Measurements from ENCODE around the gene CERKL.
A peak's percentile ranks its signal among the peaks of the same experiment; 100 is the strongest.

CERKL gene

DNA sequence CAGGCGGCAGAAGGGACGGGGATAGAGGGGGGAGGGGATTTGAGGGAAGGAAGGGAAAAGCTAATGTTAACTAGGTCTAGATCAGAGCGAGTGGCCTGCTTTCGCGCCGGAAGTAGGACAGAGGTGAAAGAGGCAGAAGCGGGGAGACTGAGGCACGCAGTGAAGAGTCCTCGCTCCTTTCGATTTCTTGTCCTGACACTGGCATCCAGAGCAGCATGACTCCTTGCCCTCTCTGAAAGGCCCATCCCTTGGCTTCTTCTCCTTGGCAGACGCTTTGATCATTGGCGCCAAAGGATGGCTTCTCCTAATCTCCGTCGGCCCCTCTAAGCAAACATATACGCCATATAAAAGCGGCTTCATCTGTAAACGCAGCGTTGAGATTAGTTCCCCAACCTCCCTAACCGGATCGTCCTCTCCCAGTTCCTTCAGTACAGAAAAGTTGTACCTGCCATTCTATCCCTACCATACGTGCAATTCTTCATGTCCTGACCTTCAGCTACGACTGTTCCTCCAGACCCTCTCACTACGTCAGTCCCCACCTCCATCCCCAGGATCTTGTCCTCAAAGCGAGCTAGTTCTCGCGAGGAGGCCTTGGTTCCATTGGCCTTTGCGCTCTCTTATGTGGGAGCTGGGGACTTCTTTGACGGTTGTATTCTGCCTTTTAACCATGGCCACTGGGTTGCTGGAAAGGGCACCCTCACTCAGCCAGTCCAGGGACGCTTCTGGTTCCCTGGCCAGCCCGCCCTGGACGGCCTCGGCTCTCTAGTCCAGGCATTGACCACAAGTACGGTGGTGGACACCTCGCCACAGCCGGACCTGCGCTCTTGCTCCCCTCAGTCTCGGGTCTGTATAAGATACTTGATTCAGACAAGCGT, 24.3 kb upstream of the CERKL start:
- Mint-ChIP-seq H3K27ac (no peak overlapping the region), H3K27me3 (peaks cover 65% of the 10 kb centered on the region)

DNA sequence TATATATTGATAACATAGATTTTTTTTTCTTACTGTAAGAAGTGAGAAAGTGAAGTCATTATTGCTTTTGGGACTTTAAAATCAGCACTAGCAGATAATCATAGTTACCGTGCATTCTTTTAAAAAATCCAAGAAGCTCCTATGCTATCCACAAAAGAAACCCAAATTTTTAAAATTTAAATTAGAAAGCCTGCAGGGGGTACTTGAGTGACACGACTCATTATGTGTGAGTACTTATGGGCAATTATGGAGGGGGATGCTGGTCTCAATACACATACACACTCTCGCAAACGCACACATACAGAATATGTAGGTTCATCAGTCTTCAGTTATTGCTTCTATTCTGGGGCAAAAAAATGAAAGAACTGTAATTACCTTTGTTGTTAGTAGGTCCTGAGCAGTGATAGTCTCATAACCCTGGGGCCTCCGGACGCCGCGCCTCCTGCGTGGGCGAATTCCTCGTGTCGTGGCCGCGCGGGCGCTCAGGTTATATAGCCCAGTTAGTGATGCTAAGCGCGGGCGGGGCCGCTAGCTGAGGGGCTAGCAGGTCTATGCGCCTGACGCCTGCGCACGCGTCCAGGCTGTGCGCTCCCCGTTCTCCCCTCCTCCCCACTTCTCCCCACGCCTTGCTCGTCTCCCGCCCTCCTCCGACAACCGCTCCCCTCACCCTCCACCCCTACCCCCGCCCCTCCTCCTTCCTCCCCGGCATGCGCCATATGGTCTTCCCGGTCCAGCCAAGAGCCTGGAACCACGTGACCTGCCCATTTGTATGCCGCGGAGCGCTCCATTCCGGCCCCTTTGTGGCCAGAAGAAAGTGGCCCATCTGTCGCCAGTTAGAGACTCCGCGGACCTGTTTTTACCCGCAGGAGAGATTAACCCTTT, 23.4 kb upstream of the CERKL start, which contains the start of gene NEUROD1:
Gene NEUROD1 (minus strand): TSS at position 463 of the 882 bp plus-strand sequence. CDS start 1,657 bp downstream, outside the sequence.
- peak within 1 kb of the TSS; percentile 71 for H3K4me3 Mint-ChIP-seq
- H3K36me3 Mint-ChIP-seq = peaks cover 9% of the 10 kb centered on the region
- peaks cover 62% of the 10 kb centered on the region for H3K27me3 Mint-ChIP-seq
- peaks cover 9% of the 10 kb centered on the region for H3K9me3 Mint-ChIP-seq
- peaks cover 51% of the 10 kb centered on the region for H3K4me1 Mint-ChIP-seq
- H3K27ac Mint-ChIP-seq = no peak within 1 kb of the TSS

More for the DNA sequence above, 24.3 kb upstream of the CERKL start:
- peaks cover 9% of the 10 kb centered on the region for H3K9me3 Mint-ChIP-seq
- H3K4me1 Mint-ChIP-seq = peaks cover 51% of the 10 kb centered on the region
- peaks cover 9% of the 10 kb centered on the region for H3K36me3 Mint-ChIP-seq
- H3K4me3 Mint-ChIP-seq = peak overlapping the region; percentile 71

DNA sequence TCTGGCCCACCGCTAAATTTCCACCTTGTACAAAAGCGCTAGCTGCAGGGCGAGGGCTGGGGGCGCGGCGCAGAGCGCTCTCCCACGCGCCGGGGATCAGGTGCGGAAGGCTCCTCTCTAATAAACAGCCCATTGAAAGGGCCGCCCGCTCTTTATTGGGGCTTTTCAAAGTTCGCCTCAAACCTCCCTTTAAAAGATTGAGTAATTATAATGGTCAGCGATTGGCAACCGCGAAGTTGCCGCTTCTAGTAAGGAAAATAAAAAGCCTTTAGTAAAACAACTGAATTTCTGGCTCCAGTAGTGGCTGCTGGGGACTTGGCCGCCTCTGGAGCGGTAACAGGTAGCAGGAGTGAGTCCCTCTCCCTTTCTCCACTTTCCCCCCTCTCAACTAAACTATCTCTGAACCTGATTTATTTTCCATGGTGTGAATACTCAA, 22.7 kb upstream of the CERKL start:
- Mint-ChIP-seq H3K4me3 (no peak overlapping the region), H3K27me3 (peaks cover 61% of the 10 kb centered on the region), H3K27ac (no peak overlapping the region), H3K36me3 (peaks cover 9% of the 10 kb centered on the region), H3K9me3 (peaks cover 9% of the 10 kb centered on the region), H3K4me1 (peaks cover 46% of the 10 kb centered on the region)

DNA sequence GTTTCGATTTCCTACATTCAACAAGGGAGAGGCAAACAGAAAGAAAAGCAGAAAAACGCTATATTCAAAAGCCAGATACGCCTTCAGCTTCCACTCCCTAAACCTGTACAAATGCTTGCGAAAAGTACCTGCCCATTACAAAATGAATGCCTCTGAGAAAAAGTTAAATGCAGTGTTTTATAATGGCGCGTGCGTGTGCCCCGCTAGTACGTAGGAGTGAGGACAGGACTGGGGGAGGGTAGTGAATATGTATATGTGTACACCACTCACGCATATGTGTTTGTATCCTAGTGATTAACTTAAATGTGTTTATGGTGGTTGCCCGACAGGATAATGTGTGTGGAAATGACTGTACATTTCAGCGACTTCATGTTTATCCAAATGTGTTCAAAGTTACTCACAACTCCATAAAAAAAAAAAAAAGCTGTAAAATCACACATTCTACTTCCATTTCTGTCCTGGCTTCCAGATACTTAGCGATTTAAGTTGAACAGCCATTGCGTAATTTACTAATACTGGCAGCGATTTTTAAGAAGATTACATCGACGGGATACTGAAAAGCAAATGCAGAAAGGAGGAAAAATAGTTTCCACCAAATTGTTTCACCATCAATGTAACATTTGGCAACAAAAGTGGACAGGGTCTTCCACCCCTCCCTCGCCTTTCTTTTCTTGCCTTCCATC, 22.1 kb upstream of the CERKL start:
- H3K4me1 Mint-ChIP-seq = peaks cover 42% of the 10 kb centered on the region
- H3K27me3 Mint-ChIP-seq = peaks cover 62% of the 10 kb centered on the region
- H3K4me3 Mint-ChIP-seq = peak overlapping the region; percentile 33
- H3K27ac Mint-ChIP-seq = no peak overlapping the region
- peaks cover 9% of the 10 kb centered on the region for H3K9me3 Mint-ChIP-seq
- H3K36me3 Mint-ChIP-seq = peaks cover 9% of the 10 kb centered on the region

DNA sequence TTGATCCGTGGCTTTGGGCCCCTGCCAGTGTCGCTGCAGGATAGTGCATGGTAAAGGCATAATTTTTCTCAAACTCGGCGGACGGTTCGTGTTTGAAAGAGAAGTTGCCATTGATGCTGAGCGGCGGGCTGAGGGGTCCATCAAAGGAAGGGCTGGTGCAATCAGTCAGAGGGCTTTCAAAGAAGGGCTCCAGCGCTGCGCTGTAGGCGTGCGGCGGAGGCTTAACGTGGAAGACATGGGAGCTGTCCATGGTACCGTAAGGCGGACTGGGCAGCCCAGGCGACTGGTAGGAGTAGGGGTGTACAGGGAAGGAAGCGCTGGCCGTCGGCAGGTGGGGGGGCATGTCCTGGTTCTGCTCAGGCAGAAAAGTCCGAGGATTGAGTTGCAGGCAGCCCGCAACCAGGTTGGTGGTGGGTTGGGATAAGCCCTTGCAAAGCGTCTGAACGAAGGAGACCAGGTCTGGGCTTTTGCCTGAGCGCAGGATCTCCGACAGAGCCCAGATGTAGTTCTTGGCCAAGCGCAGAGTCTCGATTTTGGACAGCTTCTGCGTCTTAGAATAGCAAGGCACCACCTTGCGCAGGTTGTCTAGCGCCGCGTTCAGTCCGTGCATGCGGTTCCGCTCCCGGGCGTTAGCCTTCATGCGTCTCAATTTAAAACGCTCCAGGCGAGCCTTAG, 21.1 kb upstream of the CERKL start:
- Mint-ChIP-seq H3K4me1 (peaks cover 39% of the 10 kb centered on the region), H3K36me3 (peaks cover 9% of the 10 kb centered on the region), H3K27ac (peak overlapping the region; percentile 55), H3K4me3 (peak overlapping the region; percentile 39), H3K27me3 (peaks cover 61% of the 10 kb centered on the region), H3K9me3 (peaks cover 9% of the 10 kb centered on the region)

DNA sequence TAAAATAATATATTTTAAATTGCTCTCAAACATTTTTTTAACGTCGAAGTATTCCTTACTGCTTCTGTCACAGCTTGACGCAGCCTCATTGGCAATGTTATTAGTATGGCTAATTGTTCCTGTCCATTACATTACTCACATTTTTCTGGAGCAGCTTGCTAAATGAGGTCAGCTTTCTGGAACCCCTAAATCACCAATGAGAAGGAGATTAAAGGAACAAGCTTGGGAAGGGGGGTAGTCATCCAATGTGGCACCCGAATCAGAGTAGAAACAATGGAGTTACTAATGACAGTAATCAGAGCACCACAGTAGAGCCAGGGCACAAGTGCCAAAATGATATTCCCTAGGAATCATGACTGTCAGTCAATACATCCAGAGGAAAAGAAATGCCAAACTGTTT, 18.3 kb upstream of the CERKL start:
- Mint-ChIP-seq H3K4me1 (peaks cover 20% of the 10 kb centered on the region), H3K4me3 (no peak overlapping the region), H3K27me3 (peaks cover 46% of the 10 kb centered on the region), H3K36me3 (peaks cover 9% of the 10 kb centered on the region), H3K27ac (no peak overlapping the region), H3K9me3 (peaks cover 9% of the 10 kb centered on the region)

DNA sequence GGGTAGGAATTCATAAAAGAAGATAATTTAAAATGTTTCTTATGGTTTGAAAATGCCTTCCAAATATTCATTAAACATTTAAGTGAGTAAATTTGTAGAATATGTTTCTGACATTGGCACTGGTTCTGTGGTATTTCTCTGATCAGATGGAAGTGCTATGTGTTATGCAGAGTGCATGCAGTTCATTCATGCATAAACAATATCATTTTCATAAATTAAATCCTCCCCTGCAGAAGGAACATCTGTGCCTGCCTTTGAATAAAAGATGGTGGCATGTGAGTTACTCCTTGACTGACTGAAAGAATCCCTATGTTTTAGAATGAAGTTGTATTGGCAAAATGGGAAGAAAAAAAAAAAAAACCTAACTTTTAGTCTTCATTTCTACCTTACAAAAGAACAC, 17.6 kb upstream of the CERKL start:
- Mint-ChIP-seq H3K27me3 (peaks cover 42% of the 10 kb centered on the region), H3K4me1 (peaks cover 19% of the 10 kb centered on the region), H3K4me3 (no peak overlapping the region), H3K36me3 (peaks cover 9% of the 10 kb centered on the region), H3K9me3 (peaks cover 9% of the 10 kb centered on the region), H3K27ac (no peak overlapping the region)

DNA sequence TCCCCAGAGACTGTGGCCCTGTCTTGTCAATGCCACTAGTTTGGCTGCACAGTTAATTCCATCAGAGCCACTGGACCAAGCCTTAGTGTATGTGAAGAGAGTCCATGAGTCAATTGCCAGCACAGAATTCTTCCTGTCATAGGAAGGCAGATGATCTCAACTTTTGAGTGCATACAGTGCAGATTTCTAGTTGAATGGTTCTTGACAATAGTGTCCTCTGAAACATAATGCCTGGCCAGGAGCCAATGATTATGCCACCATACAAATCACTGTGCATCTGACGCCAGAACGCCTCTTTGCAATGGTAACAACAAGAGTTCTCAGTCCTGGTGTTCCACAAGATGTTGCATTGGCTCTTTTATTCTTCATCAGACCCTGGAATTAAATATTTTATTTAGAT, 16.3 kb upstream of the CERKL start:
- Mint-ChIP-seq H3K4me3 (no peak overlapping the region), H3K4me1 (peaks cover 15% of the 10 kb centered on the region), H3K9me3 (peaks cover 5% of the 10 kb centered on the region), H3K27me3 (peaks cover 44% of the 10 kb centered on the region), H3K36me3 (peaks cover 4% of the 10 kb centered on the region), H3K27ac (no peak overlapping the region)

DNA sequence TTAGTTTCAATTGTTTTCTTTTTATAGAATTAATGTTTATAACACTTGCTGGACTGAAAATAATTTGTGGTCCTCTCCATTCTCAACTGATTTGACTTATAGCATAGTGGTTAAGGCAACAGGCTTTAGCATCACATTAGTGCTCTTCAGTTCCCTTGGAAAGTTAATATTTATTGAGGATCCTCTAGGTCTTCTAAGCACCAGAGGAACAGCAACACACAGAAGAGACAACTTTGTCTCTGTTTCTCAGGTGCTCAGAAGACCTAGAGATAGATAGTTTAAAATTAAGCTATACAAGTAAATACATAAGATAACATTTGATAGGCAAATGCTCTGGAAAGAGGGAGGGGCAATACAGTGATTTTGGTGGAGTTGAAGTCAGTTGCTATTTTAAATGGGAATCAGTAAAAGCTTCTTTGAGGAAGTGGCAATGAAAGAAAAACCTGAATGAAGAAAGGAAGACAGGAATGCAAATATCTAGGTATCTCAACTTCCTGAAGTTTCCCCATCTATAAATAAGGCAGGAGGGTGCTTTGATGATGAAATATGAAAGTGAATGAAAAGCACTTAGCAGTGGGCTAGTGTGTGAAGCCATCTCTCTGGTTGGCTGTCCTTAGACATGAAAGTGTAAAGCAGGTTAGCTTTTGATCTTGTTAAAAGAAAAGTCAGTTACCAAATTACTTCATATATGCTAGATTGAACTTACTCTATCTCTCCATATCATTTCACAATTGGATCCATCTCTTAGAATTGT, 15.5 kb upstream of the CERKL start:
- H3K27me3 Mint-ChIP-seq = peaks cover 38% of the 10 kb centered on the region
- peaks cover 5% of the 10 kb centered on the region for H3K9me3 Mint-ChIP-seq
- peaks cover 9% of the 10 kb centered on the region for H3K4me1 Mint-ChIP-seq
- H3K4me3 Mint-ChIP-seq = no peak overlapping the region
- H3K36me3 Mint-ChIP-seq = peaks cover 1% of the 10 kb centered on the region
- H3K27ac Mint-ChIP-seq = no peak overlapping the region

DNA sequence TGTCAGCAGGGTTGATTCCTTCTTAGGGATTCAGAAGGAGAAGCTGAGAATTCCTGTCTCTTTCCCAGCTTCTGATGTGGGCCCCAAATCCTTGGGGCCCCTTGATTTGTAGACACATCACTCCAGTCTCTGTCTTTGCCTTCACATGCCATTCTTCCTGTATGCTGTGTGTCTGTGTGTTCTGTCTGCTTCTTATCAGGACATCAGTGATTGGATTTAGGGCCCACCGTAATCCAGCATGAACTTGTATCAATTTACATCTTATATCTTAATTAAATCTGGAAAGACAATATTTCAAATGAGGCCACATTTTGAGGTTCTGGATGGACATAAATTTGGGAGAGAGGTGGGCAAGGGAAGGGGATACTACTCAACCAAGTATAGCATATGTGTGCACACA, 13.7 kb upstream of the CERKL start:
- no peak overlapping the region for H3K4me3 Mint-ChIP-seq
- no peaks in the 10 kb centered on the region for H3K36me3 Mint-ChIP-seq
- H3K4me1 Mint-ChIP-seq = peaks cover 9% of the 10 kb centered on the region
- peaks cover 40% of the 10 kb centered on the region for H3K27me3 Mint-ChIP-seq
- no peak overlapping the region for H3K27ac Mint-ChIP-seq
- H3K9me3 Mint-ChIP-seq = peaks cover 3% of the 10 kb centered on the region

DNA sequence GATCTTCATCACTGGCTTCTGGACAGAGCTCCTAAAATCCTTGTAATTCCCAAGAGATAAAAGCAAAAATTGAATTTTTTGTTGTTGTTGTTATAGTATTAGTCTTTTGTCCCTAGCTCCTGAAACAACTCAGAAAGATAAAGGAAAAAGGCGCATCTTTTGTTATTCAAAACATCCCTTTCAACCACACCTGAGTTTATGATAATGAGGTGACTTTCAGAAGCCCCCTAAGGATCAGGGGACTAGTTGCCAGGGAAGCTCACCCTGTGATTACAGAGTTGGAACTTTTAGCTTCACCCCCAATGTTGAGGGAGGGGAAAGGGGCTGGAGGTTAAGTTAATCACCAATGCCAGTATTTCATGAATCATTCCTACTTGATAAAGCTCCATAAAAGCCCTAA, 10.3 kb upstream of the CERKL start:
- Mint-ChIP-seq H3K4me3 (no peak overlapping the region), H3K27me3 (peaks cover 30% of the 10 kb centered on the region), H3K4me1 (peaks cover under 1% of the 10 kb centered on the region), H3K36me3 (no peaks in the 10 kb centered on the region), H3K9me3 (peaks cover 6% of the 10 kb centered on the region), H3K27ac (no peak overlapping the region)

DNA sequence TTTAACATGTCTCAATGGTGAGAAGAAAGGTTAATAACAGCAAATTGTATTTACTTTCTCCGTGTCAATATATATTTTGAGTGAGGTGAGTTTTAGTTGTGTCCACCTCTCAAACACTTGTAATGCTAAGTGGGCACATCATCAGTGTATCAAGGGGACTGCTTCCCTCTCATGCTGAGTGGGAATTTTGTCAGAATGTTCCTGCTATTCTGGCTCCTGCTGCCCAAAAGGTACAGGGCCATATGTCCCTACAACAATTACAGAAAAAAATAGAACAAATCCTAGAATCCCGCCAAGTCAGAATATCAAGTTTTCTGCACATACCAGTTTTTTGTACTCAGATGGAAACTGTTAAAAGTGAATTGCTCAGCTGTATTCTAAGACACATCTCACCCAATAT, 5.4 kb upstream of the CERKL start:
- Mint-ChIP-seq H3K4me3 (no peak overlapping the region), H3K36me3 (no peaks in the 10 kb centered on the region), H3K9me3 (peaks cover 6% of the 10 kb centered on the region), H3K4me1 (peaks cover under 1% of the 10 kb centered on the region), H3K27ac (no peak overlapping the region), H3K27me3 (peaks cover 30% of the 10 kb centered on the region)

DNA sequence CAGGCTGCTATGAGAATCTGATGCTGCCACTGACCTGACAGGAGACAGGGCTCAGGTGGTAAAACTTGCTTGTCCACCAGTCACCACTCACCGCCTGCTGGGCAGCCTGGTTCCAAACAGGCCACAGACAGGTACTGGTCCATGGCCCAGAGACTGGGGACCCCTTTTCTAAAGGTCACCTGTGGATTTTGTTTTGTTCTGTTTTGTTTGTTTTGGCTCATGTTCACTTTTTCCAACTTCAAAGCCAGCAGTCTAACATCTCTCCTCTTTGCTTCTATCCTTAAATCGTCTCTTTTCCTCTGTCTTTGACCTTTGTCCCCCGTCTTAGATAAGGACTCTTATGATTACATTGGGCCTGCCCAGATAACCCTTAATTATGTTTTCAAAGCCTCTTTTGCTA, 3.3 kb upstream of the CERKL start:
- no peaks in the 10 kb centered on the region for H3K9me3 Mint-ChIP-seq
- H3K27ac Mint-ChIP-seq = no peak overlapping the region

DNA sequence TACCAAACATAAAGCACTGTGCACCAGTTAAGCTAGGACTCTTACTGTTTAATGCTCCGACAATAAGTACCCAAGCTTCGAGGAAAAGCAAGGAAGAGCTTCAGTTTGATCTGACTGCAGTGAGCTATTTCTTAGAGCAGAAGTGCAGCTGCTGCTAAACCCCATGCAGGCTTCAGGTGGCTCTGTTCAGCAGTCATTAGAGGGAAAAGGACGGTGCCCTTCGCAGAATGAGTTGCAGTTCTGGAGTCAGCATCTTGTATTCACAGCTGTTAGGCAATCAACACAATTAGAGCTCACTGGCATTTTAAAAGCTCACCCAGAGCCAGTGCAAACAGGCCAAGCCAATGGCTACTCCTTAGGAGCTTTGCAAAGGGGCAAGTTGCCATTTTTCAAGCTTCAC, 1.5 kb upstream of the CERKL start:
- H3K27ac Mint-ChIP-seq = no peak overlapping the region
- no peak overlapping the region for H3K4me3 Mint-ChIP-seq
- peaks cover 11% of the 10 kb centered on the region for H3K4me1 Mint-ChIP-seq
- no peaks in the 10 kb centered on the region for H3K36me3 Mint-ChIP-seq
- no peaks in the 10 kb centered on the region for H3K9me3 Mint-ChIP-seq
- peaks cover 37% of the 10 kb centered on the region for H3K27me3 Mint-ChIP-seq

More for the DNA sequence above, 3.3 kb upstream of the CERKL start:
- Mint-ChIP-seq H3K36me3 (no peaks in the 10 kb centered on the region), H3K27me3 (peaks cover 29% of the 10 kb centered on the region), H3K4me3 (no peak overlapping the region), H3K4me1 (peaks cover 11% of the 10 kb centered on the region)
